ENCODE data around the gene POMT2.
A peak's percentile ranks its signal among the peaks of the same experiment; 100 is the strongest.

GRCh38 chr14:77314043-77314442, 6.6 kb downstream of the POMT2 start:
- no peak for TF ChIP-seq CTCF (IDR thresholded peaks at IDR 0.05)
- TF ChIP-seq POLR2A (IDR thresholded peaks at IDR 0.05) = peak in 1 of 2 donors; percentile 42
